Testis (tissue), 3 donors: Measurements from ENCODE around the gene PCDHGA1. TPM values are rescaled to one million over a fixed set of nuclear protein-coding genes. Genes with fewer than 3 reads are reported as not detected.

Source experiments
- DNase-seq: peaks from one replicate; pipeline ENCODE4 v3.0.0-alpha.2; 2019
- H3K27ac ChIP-seq, 2 donors: fragments of 200-600 bp; sonication (generic); one replicate each; pipeline ENCODE4 v1.5.1; 2019
- H3K27me3 ChIP-seq: fragments of 200-600 bp; sonication (generic); one replicate; pipeline ENCODE4 v1.5.1; 2019
- H3K36me3 ChIP-seq: fragments of 200-600 bp; sonication (generic); one replicate; pipeline ENCODE4 v1.5.1; 2017; ENCODE audit warnings: low read depth; ENCODE audit errors: missing control alignments
- H3K4me1 ChIP-seq: fragments of 200-600 bp; sonication (generic); one replicate; pipeline ENCODE4 v1.5.1; 2019
- H3K4me3 ChIP-seq, 2 donors: fragments of 200-600 bp; sonication (generic); one replicate each; pipeline ENCODE4 v1.5.1; 2017 to 2019
- H3K9me3 ChIP-seq: fragments of 200-600 bp; sonication (generic); one replicate; pipeline ENCODE4 v1.5.1; 2017
- POLR2A ChIP-seq: fragments of 450-650 bp; IDR thresholded peaks from one replicate; pipeline ENCODE4 v1.6.1; 2017; ENCODE audit warnings: antibody characterized with exemption, mild to moderate bottlenecking, moderate library complexity
- WGBS, 2 donors: methylation state at CpG; one replicate each; pipeline ENCODE4 v1.1.5; 2018; 5-methylcytosine and 5-hydroxymethylcytosine counted together
- intact Hi-C: fragments of 100-400 bp; cut with DNase I; formaldehyde crosslinking; loops from one replicate; pipeline ENCODE4 v1.15.1; 2023; ENCODE audit warnings: low total_unique reads
- polyA plus RNA-seq: library from polyadenylated mRNA; stranded (reverse); fragments of 350-450 nt; fragmentation: Illumina TruSeq; extraction: RNeasy Lipid Tissue Mini Kit (QIAGEN cat#74804); gene quantifications from one replicate; pipeline ENCODE4 v1.2.3, GENCODE V29; 2014; ENCODE audit warnings: low read depth, low replicate concordance; ENCODE audit not compliant: insufficient read depth
- total RNA-seq, 2 donors: library from RNA; depleted of rRNA; stranded (reverse); fragments of >200 nt; gene quantifications; one replicate each; pipeline ENCODE4 v1.2.3, GENCODE V29; 2016
- TF ChIP-seq, protein P1 (sequence below), 3 experiments: fragments of 450-650 bp in 2 of 3; fragments of 200-600 bp in 1 of 3; sonication (generic) in 1 of 3; IDR thresholded peaks; one replicate each; pipeline ENCODE4 v1.5.1; 2016 to 2019; ENCODE audit warnings: antibody characterized with exemption in 3 of 3, mild to moderate bottlenecking in 2 of 3, moderate library complexity in 1 of 3

PCDHGA1 gene
- total and polyA plus RNA-seq, 3 donors from 2014 or later: 1.6 to 13.1 (median 8.7) TPM

DNA sequence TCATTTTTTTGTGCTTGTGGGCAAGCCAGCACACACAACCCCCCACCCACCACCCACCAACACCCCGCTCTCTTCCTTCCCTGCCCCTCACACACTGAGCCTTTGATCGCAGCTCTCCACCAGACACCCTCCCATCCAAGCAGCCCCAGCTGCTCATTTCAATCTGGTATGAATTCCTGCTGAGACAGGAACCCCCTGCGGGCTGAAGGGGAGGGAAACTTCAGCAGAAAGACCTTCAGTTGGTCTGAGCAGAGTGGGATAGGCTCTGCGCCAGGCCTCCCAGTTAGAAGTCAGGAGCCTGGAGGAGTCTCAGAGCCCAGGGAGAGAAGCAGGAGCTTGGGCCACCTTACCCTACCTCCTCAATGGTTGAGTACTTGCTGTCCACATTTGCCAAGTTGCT, 165.7 kb downstream of the PCDHGA1 start:
- H3K36me3 ChIP-seq: no peaks in the 10 kb centered on the region
- no peak overlapping the region for H3K4me3 ChIP-seq
- intact Hi-C loops: no loop called here
- no peaks in the 10 kb centered on the region for H3K27me3 ChIP-seq
- H3K4me1 ChIP-seq: peaks cover 28% of the 10 kb centered on the region
- 55 to 83% methylated on average over 4 of the region's 4 CpGs for WGBS, 2 donors
- H3K27ac ChIP-seq: peak overlapping the region; percentile 26 to 50
- H3K9me3 ChIP-seq: no peaks in the 10 kb centered on the region
- DNase-seq: peak; percentile 81
- TF ChIP-seq, protein P1, sequence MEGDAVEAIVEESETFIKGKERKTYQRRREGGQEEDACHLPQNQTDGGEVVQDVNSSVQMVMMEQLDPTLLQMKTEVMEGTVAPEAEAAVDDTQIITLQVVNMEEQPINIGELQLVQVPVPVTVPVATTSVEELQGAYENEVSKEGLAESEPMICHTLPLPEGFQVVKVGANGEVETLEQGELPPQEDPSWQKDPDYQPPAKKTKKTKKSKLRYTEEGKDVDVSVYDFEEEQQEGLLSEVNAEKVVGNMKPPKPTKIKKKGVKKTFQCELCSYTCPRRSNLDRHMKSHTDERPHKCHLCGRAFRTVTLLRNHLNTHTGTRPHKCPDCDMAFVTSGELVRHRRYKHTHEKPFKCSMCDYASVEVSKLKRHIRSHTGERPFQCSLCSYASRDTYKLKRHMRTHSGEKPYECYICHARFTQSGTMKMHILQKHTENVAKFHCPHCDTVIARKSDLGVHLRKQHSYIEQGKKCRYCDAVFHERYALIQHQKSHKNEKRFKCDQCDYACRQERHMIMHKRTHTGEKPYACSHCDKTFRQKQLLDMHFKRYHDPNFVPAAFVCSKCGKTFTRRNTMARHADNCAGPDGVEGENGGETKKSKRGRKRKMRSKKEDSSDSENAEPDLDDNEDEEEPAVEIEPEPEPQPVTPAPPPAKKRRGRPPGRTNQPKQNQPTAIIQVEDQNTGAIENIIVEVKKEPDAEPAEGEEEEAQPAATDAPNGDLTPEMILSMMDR (IDR thresholded peaks at IDR 0.05): no peak
- TF ChIP-seq POLR2A: no peak

DNA sequence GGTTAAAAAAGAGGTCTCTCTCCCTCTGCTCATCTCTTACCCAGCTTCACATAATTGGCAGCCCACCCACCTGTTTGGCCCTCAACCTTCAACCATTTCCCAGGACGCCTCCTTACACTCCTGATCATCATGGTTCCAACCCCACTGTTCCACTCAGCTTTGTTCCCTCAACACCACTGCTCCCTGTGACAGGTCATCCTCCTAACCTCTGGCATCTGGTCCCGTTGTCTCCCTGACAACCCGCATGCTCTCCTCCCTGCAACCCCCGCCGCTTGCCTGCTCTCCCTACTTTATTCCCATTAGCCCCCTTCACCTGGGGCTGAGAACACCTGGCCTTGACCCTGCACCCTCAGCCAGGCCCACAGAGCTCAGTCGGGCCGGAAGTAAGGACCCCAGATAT, 171.4 kb downstream of the PCDHGA1 start:
- Histone ChIP-seq H3K4me1 (no peaks in the 10 kb centered on the region), H3K4me3 (no peak overlapping the region), H3K36me3 (no peaks in the 10 kb centered on the region), H3K9me3 (no peaks in the 10 kb centered on the region), H3K27ac (no peak overlapping the region), H3K27me3 (no peaks in the 10 kb centered on the region)
- intact Hi-C loops: no loop called here
- DNase-seq: no peak
- TF ChIP-seq, protein P1 (IDR thresholded peaks at IDR 0.05): no peak
- no peak for TF ChIP-seq POLR2A
- 71 to 78% methylated on average over 7 of the region's 7 CpGs for WGBS, 2 donors

DNA sequence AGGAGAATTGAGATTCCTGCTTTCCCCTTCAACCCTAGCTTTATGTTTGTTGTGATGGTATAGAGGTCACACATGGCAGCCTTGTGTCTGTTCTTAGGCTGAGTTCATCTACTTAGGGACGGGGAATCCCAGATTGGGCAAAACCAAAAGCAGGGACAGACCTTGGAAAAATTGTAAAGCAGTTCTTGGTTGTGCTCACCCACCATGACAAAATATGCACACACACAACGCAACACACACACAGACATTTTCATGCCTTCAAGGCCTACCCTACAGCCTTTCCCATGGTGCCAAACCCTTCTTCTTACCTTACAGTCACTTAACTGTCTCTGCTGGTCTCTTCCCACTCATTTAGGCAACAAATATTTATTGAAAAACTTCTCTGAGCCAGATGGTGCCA, 173.4 kb downstream of the PCDHGA1 start:
- peaks cover 14% of the 10 kb centered on the region for H3K4me1 ChIP-seq
- no peak overlapping the region for H3K4me3 ChIP-seq
- intact Hi-C loops: no loop called here
- DNase-seq: no peak
- H3K27me3 ChIP-seq: no peaks in the 10 kb centered on the region
- no peak overlapping the region for H3K27ac ChIP-seq
- TF ChIP-seq, protein P1 (IDR thresholded peaks at IDR 0.05): no peak
- TF ChIP-seq POLR2A: no peak
- WGBS, 2 donors: 94 to 100% methylated on average over 2 of the region's 2 CpGs
- H3K36me3 ChIP-seq: no peaks in the 10 kb centered on the region
- H3K9me3 ChIP-seq: no peaks in the 10 kb centered on the region

- Histone ChIP-seq H3K36me3 (no peaks in the 10 kb centered on the region), H3K27me3 (no peaks in the 10 kb centered on the region), H3K4me3 (no peak overlapping the region), H3K4me1 (peaks cover 14% of the 10 kb centered on the region), H3K9me3 (no peaks in the 10 kb centered on the region), H3K27ac (no peak overlapping the region)
- no peak for TF ChIP-seq POLR2A
- TF ChIP-seq, protein P1 (IDR thresholded peaks at IDR 0.05): no peak
- DNase-seq: no peak
- intact Hi-C loops: no loop called here
- 94% methylated on average over 4 of the region's 4 CpGs for WGBS, 2 donors
These were observed 173.9 kb downstream of the PCDHGA1 start for GRCh38 chr5:141504216-141504615.

- TF ChIP-seq, protein P1 (IDR thresholded peaks at IDR 0.05): no peak
- no peak for TF ChIP-seq POLR2A
- no peaks in the 10 kb centered on the region for H3K9me3 ChIP-seq
- intact Hi-C loops: no loop called here
- WGBS, 2 donors: 82 to 84% methylated on average over 8 of the region's 8 CpGs
- DNase-seq: no peak
- H3K4me3 ChIP-seq: no peak overlapping the region
- H3K36me3 ChIP-seq: no peaks in the 10 kb centered on the region
- peaks cover 14% of the 10 kb centered on the region for H3K4me1 ChIP-seq
- H3K27ac ChIP-seq: peak overlapping the region in 1 of 2 donors; percentile 71
- no peaks in the 10 kb centered on the region for H3K27me3 ChIP-seq
These were observed 176.3 kb downstream of the PCDHGA1 start for GRCh38 chr5:141506381-141507155.
